ENCODE data around the gene GRIK4.
A peak's percentile ranks its signal among the peaks of the same experiment; 100 is the strongest.

The GRIK4 gene

GRCh38 chr11:120931057-120931779, 419.7 kb downstream of the GRIK4 start:
- no peak for DNase-seq

GRCh38 chr11:120932305-120932915, 420.9 kb downstream of the GRIK4 start:
- DNase-seq, result no peak

GRCh38 chr11:120936356-120936755, 424.8 kb downstream of the GRIK4 start:
- no peak for DNase-seq

- DNase-seq, result no peak
These were observed 426.0 kb downstream of the GRIK4 start for GRCh38 chr11:120937501-120937900.

- no peak for DNase-seq
These were observed 426.7 kb downstream of the GRIK4 start for GRCh38 chr11:120938260-120938659.

GRCh38 chr11:120940160-120940848, 428.8 kb downstream of the GRIK4 start:
- DNase-seq, result no peak

GRCh38 chr11:120941000-120941399, 429.5 kb downstream of the GRIK4 start:
- DNase-seq, result no peak

- DNase-seq, result no peak
These were observed 431.2 kb downstream of the GRIK4 start for GRCh38 chr11:120942701-120943100.

GRCh38 chr11:120945042-120945441, 433.5 kb downstream of the GRIK4 start:
- no peak for DNase-seq

GRCh38 chr11:120950880-120951279, 439.3 kb downstream of the GRIK4 start:
- DNase-seq, result no peak

GRCh38 chr11:120952461-120953434, 441.2 kb downstream of the GRIK4 start:
- DNase-seq, result peak; percentile 62

GRCh38 chr11:120954381-120954780, 442.8 kb downstream of the GRIK4 start:
- no peak for DNase-seq

- peak; percentile 0 for DNase-seq
These were observed 445.4 kb downstream of the GRIK4 start for GRCh38 chr11:120956710-120957495.

GRCh38 chr11:120958185-120958584, 446.6 kb downstream of the GRIK4 start:
- DNase-seq, result no peak

- no peak for DNase-seq
These were observed 447.6 kb downstream of the GRIK4 start for GRCh38 chr11:120959189-120959588.

GRCh38 chr11:120964857-120965256, 453.3 kb downstream of the GRIK4 start:
- no peak for DNase-seq

- DNase-seq, result no peak
These were observed 455.3 kb downstream of the GRIK4 start for GRCh38 chr11:120966840-120967239.

- DNase-seq, result no peak
These were observed 458.4 kb downstream of the GRIK4 start for GRCh38 chr11:120969993-120970392.

GRCh38 chr11:120971825-120972224, 460.3 kb downstream of the GRIK4 start:
- no peak for DNase-seq

- DNase-seq, result no peak
These were observed 461.1 kb downstream of the GRIK4 start for GRCh38 chr11:120972621-120973020.

- DNase-seq, result no peak
These were observed 462.0 kb downstream of the GRIK4 start for GRCh38 chr11:120973501-120973900.

GRCh38 chr11:120974466-120974865, 462.9 kb downstream of the GRIK4 start:
- no peak for DNase-seq
